NCI-H1694 treated with DMSO at 0.1 percent for 48 hours (cell line): ENCODE results near the gene SNAP29.
A peak's percentile ranks its signal among the peaks of the same experiment; 100 is the strongest.
"Not testable (repeated sequence)": the region's sequence is repeated elsewhere in the genome, so short reads cannot be mapped to it uniquely, and the experiment has no call there.

Experiments used
- DNase-seq: peaks from one replicate; lab custom pipeline; 2025; lab: John Stamatoyannopoulos, UW

Gene SNAP29

DNA sequence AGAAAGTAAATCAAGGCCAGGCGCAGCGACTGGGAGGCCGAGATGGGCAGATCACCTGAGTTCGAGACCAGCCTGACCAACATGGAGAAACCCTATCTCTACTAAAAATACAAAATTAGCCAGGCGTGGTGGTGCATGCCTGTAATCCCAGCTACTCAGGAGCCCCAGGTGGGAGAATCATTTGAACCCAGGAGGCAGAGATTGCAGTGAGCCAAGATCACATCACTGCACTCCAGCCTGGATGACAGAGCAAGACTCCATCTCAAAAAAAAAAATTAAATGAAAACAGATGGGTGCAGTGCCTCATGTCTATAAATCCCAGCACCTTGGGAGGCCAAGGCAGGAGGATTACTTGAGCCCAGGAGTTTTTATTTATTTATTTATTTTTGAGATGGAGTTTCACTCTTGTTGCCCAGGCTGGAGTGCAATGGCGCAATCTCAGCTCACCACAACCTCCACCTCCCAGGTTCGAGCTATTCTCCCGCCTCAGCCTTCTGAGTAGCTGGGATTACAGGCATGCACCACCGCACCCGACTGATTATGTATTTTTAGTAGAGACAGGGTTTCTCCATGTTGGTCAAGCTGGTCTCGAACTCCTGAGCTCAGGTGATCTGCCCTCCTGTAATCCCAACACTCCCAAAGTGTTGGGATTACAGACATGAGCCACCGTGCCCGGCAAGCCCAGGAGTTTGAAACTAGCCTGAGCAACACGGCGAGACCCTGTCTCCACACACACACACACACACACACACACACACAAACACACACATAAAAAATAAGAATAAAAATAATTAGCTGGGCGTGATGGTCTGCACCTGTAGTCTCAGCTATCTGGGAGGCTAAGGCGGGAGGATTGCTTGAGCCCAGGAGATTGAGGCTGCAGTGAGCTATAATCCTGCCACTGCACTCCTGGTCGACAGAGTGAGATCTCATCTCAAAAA is 42.6 kb downstream of the SNAP29 start:
- DNase-seq: not testable (repeated sequence)

DNA sequence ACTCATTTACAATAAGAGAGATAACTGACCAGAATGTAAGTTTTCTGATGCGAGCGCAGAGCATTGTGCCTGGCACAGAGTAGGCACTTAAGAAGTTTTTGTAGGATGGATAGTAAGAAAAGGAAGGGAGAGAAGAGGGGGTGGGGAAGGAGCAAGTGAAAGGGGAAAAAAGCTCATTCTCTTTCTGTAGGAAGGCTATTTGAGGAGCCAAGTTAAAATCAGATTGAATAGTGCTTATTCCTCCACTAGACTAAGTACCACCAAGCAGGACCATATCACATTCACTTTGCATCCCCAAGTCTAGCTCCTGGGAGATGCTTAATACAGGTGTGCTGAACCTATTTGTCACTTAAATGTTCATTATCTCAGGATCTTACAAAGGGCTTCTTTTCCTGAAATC is 44.3 kb downstream of the SNAP29 start:
- no peak for DNase-seq

DNA sequence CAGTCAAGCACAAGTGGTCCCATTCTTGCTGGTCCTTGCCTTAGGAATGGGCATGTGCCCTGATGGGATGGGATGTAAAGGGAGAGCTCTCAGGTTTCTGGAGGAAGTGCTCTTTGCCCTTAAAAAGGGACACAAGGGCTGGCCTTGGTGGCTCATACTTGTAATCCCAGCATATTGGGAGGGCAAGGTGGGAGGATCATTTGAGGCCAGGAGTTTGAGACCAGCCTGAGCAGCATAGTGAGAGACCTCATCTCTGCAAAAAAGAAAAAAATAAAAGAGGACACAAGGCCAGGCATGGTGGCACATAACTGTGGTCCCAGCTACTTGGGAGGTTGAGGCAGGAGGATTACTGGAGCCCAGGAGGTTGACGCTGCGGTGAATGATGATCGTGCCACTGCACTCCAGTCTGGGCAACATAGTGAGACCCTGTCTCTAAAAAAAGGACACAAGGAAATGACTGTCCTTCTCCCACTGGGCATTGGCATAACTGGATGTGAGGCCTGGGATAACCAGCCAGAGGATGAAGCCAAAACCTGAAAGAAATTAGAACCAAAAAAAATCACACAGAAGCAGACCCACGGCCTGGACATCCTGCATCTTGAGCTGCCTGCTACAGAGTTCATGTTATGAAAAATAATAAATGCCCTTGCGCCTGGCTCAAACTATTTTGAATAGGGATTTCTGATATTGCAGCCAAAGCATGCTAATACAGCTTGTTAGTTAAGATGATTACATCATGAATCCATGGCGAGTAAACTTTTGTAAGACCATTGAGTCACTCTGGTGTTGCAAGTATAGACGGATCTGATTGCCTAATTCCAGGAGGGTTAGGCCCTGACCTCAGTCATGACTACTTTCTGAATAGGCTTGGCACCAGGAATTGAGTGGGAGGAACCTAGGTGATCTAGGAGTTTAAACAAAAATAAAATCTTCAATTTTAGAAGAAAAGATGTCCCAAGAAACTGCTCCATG is 45.5 kb downstream of the SNAP29 start:
- no peak for DNase-seq

DNA sequence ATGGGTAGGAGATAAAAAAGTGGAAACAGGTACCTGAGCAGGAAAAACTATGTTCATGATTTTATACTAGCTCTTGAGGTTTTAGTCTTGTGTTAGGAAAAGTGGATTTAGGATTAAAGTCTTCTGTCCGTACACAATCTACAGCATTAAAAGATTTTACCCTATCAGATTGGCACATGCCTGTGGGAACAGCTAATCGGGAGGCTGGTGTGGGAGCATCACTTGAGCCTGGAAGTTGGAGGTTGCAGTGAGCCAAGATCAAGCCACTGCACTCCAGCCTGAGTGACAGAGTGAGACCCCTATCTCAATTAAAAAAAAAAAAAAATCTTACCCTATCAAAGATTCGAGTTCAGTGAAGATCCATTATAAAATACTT is 46.2 kb downstream of the SNAP29 start:
- peak; percentile 57 for DNase-seq

DNA sequence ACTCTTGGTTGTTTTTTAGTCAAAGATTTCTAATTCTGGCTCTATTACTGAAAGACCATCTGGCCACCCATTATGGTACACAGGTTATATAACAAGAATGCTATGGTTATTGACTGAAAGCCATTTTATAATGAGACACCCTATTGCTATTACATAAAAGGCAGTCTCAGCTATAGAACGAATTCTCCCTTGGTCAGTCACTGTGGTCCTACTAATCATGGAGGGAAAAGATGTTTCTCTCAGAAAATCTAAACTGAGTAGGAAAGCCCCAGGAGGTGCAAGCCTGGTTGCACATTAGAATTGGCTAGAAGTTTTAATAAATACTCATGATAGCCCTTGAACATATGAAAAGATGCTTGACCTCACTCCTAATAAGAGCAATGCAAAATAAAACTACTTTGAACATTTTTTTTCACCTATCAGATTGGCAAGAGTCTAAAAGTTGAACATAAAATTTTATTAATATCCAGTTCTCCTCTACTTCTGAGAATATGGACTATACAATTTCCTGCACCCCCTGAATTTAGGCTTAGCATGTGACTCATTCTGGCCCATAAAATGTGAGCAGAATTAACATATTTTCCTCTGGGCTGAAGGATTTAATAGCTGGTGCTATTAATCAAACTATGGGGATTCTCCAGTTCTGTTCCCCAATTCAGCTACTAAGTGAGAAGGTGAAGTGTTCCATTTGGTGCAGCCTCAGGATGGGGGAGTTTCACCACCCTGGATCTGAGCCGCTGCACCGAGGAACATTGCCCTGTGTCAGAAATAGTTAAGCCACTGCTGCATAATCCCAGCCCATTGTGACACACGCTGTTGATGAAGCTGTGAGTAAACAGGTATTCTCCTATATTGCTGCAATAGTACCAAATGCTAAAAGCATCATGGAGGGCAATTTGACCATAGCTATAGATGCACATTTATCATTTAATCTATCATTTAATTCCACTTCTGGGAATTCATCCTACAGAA is 46.9 kb downstream of the SNAP29 start:
- DNase-seq: peak; percentile 84

DNA sequence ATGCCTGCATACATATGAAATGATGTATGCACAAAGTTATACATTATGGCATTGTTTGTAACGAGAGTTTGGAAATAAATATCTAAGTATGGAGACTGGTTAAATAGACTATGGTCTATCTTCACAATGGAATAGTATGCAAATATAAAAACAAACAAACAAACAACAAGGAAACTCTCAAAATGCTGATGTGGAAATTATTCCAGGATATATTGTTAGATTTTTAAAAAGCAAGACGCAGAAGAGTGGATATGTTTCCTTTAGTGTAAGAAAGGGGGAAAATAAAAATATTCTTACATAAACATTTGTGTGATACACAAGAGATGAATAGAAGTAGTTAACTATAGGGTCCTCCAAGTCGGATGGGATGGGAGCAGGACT is 47.6 kb downstream of the SNAP29 start:
- DNase-seq: no peak

DNA sequence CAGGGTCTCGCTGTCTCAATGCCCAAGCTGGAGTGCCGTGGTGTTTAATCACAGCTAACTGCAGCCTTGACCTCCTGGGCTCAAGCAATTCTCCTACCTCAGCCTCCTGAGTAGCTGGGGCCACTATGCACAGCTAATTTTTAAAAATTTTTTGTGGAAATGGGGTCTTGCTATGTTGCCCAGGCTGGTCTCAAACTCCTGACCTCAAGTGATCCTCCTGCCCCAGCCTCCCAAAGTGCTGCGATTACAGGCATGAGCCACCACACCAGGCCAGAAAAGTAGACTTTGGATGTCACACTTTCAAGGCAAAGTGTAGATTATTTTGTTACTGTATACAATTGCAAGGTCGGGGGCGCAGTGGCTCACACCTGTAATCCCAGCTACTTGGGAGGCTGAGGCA is 49.9 kb downstream of the SNAP29 start:
- not testable (repeated sequence) for DNase-seq

DNA sequence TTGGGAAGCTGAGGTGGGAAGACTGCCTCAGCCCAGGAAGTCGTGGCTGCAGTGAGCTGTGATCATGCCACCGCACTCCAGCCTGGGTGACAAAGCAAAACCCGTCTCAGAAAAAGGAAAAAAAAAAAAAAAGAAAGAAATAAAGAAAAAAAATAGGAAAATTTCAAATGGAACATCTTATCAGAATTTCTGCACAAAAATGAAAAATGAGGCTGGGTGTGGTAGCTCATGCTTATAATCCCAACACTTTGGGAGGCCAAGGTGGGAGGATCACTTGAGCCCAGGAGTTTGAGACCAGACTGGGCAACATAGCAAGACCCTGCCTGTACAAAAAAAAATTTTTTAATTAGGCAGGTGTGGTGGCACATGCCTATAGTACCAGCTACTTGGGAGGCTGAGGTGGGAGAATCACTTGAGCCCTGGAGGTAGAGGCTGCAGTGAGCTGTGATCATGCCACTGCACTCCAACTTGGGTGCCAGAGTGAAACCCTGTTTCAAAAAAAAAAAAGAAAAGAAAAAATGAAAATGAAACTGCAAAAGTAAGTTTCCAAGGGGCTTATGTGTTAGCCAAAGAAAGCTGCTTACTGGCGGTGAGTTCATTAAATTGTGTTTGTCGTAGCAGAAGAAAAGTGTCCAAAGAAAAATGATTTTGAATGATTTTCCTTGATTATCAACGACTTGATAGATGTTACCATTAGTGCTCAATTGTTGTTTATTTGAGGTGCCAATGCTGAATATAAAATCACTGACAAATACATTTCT is 50.9 kb downstream of the SNAP29 start:
- no peak for DNase-seq

DNA sequence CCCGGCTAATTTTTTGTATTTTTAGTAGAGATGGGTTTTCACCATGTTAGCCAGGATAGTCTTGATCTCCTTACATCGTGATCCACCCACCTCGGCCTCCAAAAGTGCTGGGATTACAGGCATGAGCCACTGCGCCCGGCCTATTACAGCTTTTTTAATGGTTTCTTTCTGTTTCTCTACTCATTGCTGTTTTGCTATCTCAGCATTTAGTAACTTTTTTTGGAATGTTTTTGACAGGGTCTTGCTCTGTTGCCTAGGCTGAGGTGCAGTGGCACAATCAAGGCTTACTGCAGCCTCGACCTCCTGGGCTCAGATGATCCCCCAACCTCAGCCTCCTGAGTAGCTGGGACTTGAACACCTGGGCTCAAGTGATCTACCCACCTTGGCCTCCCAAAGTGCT is 53.7 kb downstream of the SNAP29 start:
- no peak for DNase-seq

DNA sequence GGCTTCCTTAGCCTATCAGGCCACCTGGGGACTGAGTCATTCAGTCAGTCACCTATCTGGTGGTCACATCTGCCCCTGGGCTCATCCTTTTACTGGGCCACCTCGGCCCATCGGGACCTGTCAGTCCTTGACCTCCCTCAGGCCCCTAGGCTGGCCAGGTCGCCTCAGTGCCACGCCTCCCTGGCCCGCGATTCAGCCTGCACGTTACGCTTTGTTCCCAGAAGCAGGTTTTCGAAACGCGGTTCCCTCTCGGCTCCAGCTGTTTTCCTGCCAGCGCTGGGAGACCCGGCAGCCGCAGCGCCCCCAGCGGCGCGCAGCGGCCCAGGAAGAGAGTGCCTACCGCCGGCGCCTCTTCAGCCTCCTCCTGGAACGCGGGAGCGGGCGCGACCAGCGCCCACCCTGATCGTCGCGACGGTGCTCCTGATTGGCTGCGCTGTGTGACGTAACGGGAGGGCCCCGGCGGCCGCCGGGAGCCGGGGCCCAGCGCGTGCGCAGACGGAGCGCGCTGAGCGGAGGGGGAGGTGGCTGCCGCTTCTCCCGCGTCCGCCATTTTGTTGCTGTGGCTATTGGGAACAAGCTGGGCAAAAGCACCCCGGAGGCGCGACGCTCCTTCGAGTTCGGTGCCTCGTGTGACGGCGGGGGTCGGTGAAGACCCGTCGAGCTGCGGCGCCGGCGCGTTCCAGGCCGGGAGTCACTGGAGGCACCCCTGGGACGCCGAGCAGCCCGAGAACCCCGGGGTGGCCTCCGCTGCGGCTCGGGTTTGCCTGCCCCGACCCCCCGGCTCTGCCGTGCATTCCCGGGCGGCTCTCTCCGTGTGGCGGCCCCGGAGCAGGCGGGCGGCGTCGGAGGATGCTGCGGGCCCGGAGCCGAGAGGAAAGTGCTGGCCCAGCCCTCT is 58.4 kb downstream of the SNAP29 start, which contains the start of gene CRKL:
Gene CRKL (plus strand): TSS at position 492 of the 895 bp plus-strand sequence. CDS start 528 bp downstream, outside the sequence.
- peak; percentile 94 for DNase-seq

DNA sequence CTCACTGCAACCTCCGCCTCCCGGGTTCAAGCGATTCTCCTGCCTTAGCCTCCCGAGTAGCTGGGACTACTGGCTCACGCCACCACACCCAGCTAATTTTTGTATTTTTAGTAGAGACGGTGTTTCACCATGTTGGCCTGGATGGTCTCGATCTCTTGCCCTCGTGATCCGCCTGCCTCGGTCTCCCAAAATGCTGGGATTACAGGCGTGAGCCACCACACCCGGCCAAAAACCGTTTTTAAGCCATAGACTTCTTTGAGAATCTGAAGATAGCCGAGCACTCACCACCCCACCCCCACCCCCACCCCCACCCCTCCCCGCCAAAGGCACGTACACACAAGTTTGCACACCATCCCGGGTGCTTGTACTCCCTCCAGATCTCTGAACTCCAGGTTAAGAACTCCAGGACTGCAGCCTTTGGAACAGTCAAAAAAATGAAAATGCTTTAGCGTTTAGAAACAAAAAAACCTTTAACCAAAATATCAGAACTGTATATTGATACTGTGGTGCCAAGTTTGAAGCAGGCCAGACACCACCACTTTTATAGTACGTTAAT is 59.9 kb downstream of the SNAP29 start:
- DNase-seq: no peak

DNA sequence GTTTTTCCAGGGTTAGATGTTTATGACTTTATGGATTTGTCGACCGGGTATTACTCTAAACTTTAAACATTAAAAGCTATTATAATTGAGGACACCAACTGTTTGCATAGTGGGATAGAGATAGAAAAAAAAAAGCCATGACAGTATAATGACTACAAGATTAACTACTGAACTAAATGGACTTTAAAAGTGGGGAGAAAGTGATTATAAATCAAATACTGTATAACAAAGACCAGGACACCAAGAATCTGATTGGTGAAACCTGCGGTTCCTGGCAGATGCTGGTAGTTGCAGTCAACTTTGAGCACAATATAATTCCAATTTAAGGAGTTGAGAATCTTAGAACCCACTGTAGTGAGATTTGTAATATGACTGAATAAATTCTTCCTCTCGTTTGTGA is 60.9 kb downstream of the SNAP29 start:
- no peak for DNase-seq

DNA sequence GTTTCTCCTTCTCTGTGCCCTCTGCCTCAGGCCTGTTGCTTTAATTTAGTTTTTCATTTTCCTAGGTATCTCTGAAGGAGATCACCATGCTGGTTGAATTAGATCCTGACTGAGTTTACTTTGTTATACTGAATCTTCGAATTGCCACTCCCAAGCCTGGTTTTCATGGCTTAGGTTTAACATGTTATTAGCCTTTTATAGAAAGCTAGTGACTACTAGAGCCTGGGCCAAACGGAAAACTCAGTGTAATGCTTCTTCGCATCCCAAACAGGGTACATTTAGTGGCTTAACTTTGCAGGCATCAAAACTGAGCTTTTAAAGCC is 62.0 kb downstream of the SNAP29 start:
- DNase-seq: no peak

DNA sequence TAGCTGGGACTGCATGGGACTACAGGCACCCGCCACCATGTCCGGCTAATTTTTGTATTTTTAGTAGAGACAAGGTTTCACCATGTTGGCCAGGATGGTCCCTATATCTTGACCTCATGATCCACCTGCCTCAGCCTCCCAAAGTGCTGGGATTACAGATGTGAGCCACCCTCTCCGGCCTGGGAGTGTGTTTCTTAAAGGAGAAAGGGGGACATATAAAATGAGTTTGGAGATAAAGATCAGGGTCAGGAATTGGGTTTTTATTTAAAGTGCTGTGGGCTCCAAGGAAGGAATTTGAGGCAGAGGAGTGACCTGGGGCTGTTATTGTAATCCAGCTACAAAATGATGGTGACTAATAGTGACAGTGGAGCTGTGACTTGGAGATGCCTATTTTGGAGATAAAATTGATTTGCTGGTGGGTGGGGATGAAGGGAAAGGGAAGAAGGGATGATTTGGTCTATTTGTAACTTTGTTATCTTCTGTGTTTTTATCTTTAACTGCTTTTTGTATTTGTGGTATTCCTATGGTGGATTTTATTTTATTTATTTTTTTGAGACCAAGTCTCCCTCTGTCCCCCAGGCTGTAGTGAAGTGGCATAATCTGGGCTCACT is 63.4 kb downstream of the SNAP29 start:
- no peak for DNase-seq

DNA sequence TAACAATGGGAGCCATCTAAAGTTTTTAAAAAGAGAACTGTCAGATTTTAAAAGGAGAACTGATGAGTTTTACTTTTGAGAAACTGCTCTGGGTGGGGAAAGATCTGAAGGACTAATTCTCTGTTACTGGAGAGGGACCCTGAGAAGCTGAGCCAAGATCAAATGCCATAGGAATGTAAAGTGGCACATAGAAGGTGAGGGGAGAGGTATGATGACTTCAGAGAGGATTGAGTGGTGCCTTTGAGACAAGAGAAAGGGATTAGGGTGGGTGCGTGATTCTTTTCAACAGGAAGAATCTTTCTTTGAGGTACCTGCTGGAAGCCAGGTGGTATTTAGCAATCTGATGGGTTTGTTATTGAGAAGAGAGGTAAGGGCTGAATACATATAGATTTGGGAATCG is 67.4 kb downstream of the SNAP29 start:
- no peak for DNase-seq

DNA sequence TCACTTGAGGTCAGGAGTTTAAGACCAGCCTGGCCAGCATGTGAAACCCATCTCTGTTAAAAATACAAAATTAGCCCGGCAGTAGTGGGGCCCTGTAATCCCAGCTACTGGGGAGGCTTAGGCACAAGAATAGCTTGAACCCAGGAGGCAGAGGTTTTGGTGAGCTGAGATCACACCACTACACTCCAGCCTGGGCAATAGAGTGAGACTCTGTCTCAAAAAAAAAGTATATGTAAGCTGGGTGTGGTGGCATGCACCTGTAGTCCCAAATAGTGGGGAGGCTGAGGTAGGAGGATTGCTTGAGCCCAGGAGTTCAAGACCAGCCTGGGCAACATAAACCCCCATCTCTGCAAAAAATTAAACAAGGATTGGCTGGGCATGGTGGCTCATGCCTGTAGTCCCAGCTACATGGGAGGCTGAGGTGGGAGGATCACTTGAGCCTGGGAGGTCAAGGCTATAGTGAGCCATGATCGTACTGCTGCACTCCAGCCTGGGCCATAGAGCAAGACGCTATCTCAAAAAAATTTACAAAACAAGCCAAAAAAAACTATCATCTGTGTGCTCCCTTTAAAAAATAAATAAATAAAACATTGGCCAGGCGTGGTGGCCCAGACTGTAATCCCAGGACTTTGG is 69.2 kb downstream of the SNAP29 start:
- DNase-seq: no peak

DNA sequence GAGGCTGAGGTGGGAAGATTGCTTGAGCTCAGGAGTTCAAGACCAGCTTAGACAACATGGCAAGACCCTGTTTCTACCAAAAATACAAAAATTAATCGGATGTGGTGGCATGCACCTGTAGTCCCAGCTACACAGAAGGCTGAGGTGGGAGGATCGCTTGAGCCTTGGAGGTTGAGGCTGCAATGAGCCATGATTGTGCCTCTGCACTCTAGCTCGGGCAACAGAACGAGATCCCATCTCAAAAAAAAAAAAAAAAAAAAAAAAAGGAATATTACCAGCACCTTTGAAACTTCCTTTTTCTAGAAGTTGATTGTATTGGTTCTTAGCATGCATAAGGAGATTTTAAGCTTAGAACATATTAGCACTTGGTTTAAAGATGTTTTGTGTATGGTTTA is 69.8 kb downstream of the SNAP29 start:
- no peak for DNase-seq

DNA sequence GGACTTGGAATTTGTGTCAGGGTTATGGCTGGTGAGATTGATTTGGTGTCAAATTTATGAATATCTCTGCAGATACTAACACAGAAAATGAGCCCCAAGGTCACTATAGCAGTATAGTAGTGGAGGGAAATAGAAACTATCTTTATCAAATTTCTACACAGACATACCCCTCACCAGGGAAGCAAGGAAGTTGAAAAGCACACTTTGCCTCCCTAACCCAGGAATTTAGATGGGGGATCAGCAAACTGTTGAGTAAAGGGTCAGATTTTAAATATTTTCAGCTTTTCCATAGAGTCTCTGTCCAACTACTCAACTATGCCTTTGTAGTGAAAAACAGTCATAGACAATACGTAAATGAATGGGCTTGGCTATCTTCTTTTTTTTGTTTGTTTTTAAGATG is 71.2 kb downstream of the SNAP29 start:
- DNase-seq: no peak

DNA sequence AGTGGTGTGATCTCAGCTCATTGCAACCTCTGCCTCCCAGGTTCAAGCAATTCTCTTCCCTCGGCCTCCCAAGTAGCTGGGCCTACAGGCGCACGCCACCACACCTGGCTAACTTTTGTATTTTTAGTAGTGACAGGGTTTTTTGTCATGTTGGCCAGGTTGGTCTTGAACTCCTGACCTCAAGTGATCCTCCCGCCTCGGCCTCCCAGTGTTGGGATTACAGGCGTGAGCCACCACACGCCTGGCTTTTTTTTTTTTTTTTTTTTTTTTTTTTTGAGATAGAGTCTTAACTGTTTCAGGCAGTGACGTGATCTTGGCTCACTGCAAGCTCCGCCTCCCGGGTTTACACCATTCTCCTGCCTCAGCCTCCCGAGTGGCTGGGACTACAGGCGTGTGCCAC is 71.6 kb downstream of the SNAP29 start:
- DNase-seq: not testable (repeated sequence)
